H1 (cell line): ENCODE measurements around the gene ZSCAN4.

Experiments used
- POLR2A ChIP-seq, 2 experiments: IDR thresholded peaks; 1 replicate in 1 of 2; 2 replicates in 1 of 2; pipeline ENCODE4 v1.6.1; 2011; ENCODE audit warnings: low read depth in 2 of 2, low read length in 2 of 2, mild to moderate bottlenecking in 2 of 2; ENCODE audit errors: control extremely low read depth in 1 of 2
- POLR2AphosphoS5 ChIP-seq: IDR thresholded peaks from 2 replicates; pipeline ENCODE4 v1.6.1; 2011; ENCODE audit warnings: low read depth, low read length
- SIRT6 ChIP-seq: IDR thresholded peaks from one replicate; pipeline ENCODE4 v1.7.1; 2012; ENCODE audit warnings: low read length, inconsistent platforms
- TF ChIP-seq, protein P1 (sequence below), 3 experiments: IDR thresholded peaks; 1 replicate in 2 of 3; 2 replicates in 1 of 3; pipeline versions ENCODE4 v1.5.1 to v1.6.1; 2011; ENCODE audit warnings: low read length in 3 of 3, mild to moderate bottlenecking in 3 of 3, inconsistent platforms in 2 of 3, low read depth in 1 of 3, moderate library complexity in 1 of 3; ENCODE audit not compliant: insufficient read depth in 1 of 3; ENCODE audit errors: control extremely low read depth in 1 of 3

GRCh38 chr19:57675881-57676280, 7.1 kb downstream of the ZSCAN4 start:
- TF ChIP-seq, protein P1, sequence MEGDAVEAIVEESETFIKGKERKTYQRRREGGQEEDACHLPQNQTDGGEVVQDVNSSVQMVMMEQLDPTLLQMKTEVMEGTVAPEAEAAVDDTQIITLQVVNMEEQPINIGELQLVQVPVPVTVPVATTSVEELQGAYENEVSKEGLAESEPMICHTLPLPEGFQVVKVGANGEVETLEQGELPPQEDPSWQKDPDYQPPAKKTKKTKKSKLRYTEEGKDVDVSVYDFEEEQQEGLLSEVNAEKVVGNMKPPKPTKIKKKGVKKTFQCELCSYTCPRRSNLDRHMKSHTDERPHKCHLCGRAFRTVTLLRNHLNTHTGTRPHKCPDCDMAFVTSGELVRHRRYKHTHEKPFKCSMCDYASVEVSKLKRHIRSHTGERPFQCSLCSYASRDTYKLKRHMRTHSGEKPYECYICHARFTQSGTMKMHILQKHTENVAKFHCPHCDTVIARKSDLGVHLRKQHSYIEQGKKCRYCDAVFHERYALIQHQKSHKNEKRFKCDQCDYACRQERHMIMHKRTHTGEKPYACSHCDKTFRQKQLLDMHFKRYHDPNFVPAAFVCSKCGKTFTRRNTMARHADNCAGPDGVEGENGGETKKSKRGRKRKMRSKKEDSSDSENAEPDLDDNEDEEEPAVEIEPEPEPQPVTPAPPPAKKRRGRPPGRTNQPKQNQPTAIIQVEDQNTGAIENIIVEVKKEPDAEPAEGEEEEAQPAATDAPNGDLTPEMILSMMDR (IDR thresholded peaks at IDR 0.05; ENCODE audit: control extremely low read depth in 1 of 3, insufficient read depth in 1 of 3, low read depth in 1 of 3, low read length in 3 of 3): no peak
- TF ChIP-seq POLR2A (IDR thresholded peaks at IDR 0.05; ENCODE audit: control extremely low read depth in 1 of 2, low read depth in 2 of 2, low read length in 2 of 2): no peak
- no peak for TF ChIP-seq POLR2AphosphoS5
- no peak for TF ChIP-seq SIRT6
